Activated CD8-positive, alpha-beta T cell treated with anti-CD3 and anti-CD28 coated beads for 36 hours (primary cell): ENCODE measurements around the gene RBP2. TPM values are rescaled to one million over a fixed set of nuclear protein-coding genes. Genes with fewer than 3 reads are reported as not detected.

Source experiments
- total RNA-seq, 2 experiments: library from RNA; stranded (reverse); gene quantifications; one replicate each; pipeline ENCODE4 v1.2.3, GENCODE V29; 2021

Gene RBP2
- total RNA-seq, 2 experiments from 2014 or later = not detected

Other genes with a start within 250 kb of the RBP2 start
- gene MRPS22, start 132.5 kb downstream of the RBP2 start, total RNA-seq = 10 to 100 TPM; 67.4 to 68.9 TPM
- gene COPB2, start 86.9 kb downstream of the RBP2 start, total RNA-seq = 10 to 100 TPM; 81.7 to 83.8 TPM
- not detected for gene RBP1, start 63.2 kb upstream of the RBP2 start, total RNA-seq
- gene NMNAT3, start 201.5 kb upstream of the RBP2 start, total RNA-seq = 1 to 10 TPM; 4.3 to 4.5 TPM